GM18502 (cell line): Measurements from ENCODE around the gene NRXN3.

Experiments used
- ATAC-seq: cut with Tn5 transposase; IDR thresholded peaks from one replicate; pipeline ENCODE4 v1.9.1; 2021; ENCODE audit warnings: mild to moderate bottlenecking; ENCODE audit not compliant: unreplicated experiment, poor library complexity

NRXN3 gene

DNA sequence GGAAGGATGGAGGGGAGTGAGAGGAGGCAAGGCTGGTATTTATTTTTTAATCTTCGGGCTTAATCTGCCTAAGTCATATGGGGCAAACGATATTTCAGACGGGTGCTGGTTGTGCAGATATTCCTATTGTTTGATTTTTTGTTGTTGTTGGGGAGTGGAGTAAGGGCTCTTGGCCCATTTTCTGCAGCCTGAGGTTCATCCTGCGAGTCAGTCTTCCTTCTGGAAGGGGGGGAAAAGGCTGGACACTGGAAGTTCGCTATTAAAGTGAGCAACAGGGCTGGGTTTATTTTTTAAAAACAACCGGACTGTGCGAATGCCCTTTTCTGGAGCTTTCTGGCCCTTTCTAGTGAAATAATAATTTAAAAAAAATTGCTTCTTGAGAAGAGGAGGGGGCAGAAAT is 2.3 kb downstream of the NRXN3 start:
- no peak for ATAC-seq

DNA sequence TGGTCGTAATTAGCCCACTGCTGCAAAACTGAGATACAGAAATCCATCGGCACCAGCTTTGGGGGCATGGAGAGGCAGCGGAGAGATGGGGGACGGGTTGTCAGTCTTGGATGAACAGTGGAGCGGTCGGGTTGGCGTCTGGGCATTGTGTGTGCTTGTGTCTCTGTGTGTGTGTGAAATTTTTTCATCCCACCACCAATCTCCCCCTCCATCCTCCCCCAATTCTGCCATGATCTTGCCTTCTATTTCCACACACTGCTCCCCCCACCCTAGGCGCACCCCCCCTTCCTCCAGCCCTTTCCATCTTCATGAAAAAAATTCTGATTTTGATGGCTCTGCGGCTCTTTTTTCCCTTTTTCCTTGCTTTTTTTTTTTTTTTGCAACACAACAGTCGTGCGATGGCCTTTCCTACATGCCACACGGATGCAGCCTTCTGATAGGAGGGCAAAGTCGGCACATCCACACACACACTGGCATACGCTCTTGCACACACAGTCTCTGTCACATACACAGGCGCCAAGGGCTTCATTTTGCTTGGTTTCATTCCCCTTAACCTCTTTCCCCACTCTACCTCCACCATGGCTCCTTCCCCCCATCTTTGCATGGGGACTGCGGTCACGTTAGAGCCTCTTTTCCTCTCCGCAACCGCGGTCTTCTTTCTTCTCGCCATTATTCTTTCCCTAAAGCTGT is 3.3 kb downstream of the NRXN3 start:
- ATAC-seq: no peak

DNA sequence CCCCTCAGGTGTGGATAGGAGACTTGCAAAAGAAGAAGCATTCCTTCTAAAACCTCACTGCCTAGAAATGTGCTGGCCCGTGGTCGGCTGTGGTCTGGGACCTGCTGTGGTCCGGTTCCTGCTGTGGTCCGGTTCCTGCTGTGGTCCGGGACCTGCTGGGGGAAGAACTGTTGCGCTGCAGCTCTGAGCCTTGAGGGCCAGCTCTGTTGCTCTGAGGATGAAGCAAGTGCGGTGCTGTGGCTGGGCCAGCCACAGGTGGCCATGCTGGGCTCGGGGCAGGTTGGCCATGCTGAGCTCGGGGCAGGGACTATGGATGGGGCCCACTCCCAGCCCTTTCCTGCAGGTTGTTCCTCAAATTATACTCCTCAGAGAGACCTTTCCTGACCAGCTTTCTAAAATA is 5.2 kb downstream of the NRXN3 start:
- no peak for ATAC-seq

DNA sequence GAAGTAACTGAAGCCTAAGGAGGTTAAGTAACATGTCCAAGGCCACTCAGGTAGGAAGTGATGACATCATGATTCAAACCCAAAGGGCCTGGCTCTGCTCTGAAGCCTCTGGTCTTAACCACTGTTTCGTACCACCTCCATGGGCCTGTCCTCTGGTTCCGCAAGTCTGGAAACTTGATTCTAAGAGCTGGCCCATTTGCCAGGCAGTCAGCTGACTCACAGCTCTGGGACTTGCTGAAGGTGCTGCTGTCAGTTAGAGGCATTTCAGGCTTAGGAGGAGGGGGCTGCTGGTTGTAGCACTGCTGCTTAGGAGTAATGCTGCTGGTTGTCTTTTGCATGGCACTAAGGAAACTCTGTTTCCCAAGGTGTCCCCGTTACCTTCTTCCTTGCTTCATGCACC is 7.9 kb downstream of the NRXN3 start:
- ATAC-seq: no peak

DNA sequence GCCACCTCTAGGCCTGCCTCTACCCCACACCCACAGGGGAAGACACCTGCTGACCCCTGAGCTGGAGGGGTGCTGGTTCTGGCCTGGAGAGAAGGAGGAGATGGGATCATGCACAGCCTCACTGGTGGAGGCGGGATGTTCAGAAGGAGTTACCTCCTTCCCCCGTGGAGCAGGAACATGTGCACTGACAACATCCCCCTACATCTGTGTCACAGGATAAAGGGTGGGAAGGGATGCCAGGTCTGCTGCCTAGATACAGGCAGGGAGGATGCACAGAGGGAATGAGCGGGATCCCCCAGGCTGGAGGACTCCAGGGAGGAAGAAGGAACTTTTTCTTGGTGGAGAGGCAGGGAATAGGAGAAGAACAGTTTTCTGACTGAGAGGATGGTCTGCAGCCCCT is 8.8 kb downstream of the NRXN3 start:
- no peak for ATAC-seq

DNA sequence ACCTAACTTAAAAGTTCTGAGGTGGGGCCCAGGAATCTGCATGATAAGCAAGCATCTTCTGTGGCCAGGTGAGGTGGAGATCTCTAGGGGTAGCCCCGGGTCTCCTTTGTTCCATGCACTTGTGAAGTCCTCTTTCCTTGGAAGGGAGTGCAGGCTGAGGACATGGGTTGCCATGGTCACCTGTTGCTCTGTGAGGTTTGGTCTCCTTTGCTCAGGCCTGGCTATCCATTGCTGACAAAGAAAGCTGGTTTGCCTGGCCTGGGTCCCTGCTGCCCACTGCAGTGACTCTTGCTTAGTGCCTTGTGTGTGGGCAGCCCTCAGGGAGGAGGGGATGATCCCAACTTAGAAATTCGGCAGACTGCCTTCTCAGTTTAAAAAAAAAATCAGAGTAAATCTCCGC is 11.1 kb downstream of the NRXN3 start:
- no peak for ATAC-seq

DNA sequence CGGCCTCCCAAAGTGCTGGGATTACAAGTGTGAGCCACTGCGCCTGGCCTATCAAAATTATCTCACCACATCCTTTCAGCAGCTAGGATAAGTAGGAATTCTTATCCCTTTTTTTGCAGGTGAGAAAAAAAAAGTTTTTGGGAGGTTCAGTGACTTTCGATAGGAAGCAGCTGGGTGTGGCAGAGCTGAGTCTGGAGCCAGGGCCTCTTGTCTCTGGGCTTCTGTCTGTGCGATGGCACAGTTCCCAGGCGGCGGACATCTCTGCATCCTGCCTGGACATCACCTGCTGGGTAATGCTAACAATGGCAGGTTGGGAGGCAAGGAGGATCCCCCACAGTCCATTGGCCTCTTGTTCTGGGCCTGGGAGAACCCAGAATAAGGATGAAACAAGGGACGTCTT is 12.5 kb downstream of the NRXN3 start:
- ATAC-seq: no peak

DNA sequence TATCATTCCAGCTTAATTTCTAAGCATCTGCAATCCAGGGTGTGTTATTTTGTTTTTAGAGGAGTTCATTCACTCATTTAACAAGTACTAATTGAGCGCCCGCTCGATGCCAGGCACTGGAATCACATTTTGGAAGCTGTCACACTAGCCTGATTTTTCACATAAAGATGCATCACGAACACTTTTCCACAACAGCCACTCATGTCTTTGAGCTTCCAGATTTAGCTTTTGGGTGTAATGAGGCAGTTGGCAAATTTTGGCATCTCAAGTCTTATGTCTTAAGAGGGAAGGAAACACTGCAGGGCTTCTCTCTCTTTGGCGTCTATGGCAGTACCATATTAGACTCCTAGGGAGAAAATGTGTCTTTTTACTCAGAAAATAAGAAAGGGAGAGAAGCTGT is 14.0 kb downstream of the NRXN3 start:
- ATAC-seq: no peak

DNA sequence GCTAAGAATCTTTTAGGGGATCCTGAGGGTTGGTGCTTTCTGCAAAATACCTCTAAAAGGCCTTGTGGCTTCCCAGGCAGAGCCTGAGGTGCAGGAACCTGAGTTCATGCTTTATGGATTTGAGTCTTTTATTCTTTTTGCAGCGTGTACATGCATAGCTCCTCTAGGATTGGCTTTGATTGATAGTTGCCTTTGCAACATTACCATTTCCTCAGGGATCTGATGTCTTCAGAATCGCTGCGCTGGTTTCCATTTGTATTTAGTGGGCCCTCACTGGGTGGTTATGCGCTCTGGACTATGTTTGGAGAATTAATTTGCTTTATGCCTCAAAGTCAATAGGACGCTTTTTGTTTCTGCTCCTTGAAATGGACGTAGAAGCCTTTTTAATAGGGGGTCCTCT is 16.1 kb downstream of the NRXN3 start:
- no peak for ATAC-seq

DNA sequence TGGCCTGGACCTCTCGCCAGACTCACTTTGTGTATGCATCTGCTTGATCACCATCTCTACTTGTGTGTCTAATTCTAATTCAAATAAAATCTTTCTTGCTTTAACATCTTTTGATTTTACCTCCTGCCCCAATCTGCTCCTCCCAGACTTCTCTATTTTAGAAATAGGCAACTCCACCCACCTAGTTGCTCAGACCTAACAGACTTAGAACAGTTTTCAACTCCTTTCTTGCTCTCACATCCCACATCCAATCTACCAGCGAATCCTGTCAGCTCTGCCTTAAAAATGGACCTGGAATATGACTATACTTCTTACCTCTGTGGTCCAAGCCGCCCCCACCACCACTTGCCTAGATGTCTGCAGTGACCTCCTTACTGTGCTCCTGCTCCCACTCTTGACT is 18.7 kb downstream of the NRXN3 start:
- no peak for ATAC-seq

DNA sequence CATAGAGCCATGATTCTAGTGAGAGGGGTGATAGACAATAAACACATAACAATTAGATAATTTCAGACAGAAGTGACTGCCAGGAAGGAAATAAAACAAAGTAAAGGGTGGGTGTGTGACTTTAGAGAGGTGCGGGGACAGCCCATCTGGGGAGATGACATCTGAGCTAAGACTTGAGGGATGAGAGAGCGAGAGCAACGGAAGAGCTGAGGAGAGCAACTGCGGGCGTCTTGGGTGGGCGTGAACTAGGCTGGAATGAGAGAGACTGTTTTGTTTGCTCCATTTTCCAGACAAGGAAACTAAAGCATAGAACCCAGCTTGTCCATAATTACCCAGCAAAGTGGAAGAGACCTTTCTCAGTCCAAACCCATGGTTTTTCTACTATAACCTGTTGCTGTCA is 25.3 kb downstream of the NRXN3 start:
- no peak for ATAC-seq

DNA sequence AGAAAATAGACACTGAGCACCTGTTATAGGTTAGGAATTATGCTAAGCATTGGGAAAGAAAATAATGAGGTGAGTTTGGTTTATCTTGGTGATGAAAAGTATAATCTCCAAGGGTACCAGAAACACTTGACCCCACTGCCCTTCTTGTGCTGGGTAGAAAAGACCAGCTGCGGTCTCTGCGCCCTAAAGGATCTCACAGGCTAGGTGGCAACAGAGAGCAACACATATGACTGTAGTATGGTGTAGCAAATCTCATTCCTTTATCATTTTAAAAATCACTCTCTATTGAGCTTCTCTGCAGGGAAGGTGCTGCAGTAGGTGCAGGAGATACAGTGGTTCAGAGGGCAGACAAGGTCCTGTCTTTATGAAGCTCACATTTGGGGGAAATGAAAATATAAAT is 26.1 kb downstream of the NRXN3 start:
- ATAC-seq: no peak

DNA sequence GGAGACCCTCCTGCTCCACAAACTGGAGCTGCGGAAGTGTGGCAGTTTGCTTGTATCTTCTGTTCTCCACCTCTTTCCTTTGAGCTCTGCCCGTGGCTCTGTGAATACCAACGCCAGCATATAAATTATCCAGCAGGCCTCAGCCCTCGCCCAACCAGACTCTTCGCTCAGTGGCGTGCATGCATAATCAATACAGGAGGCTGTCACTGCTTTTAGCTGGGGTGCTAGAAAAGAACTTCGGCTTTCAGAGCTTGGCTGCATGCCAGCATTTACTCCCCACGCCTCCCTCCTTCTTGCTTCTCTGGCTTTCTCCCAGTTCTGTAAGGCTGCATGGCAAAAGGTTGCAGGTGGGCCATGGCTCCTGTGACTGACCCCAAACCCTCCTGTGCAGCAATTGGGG is 26.9 kb downstream of the NRXN3 start:
- ATAC-seq: no peak

DNA sequence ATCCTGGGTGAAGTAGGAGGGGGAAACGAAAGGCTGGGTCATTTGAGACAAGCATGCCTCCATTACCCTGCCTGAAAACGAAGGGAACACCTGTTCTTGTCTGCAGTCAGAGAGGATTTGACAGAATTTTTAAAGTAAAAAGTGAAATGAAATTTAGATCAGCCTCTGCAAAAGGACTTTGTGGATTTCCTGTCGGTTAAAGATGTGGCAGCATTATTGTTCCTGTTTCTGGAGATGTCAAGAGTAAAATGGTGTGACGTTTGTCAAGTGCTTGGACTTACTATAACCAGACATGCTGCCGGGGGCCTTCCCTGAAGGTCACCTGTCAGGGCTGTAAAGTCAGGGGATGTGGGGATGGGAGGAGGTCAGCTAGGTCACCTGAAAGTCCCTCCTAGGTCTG is 32.0 kb downstream of the NRXN3 start:
- ATAC-seq: no peak

DNA sequence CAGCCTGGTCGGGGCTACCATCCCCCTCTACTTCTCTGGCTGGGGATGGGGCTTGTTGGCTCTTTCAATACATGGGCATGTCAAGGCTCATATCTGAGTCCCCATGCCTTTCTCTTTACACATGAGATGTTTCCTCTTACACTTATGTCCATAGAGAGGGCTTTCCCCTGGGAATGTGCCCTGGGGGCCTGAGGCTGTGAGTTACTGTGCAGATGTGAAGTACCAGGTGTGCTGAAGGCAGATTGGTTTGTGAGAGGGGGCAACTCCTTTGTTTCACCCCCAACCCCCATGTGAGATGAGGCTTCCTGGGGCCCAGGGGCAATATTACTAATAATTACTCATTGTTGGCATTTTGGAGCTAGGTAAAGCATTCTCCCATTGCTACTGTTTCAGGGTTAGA is 32.8 kb downstream of the NRXN3 start:
- no peak for ATAC-seq

DNA sequence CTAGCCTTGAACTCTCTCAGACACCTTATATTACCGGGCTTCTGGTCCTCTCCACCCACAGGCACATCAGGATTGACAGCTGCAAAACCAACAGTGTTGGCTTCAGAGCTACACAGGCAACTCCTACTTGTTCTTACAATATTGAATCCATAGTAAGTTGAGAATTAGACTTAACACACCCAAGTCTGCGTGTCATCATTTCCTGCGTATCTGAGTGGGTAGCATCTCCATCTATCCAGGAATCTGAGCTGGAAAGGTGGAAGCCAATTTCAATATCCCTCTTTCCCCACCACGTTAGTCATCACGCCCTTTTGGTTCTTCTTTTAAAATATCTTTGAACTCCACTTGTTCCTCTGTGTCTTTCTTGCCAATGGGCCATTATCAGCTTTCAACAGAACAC is 37.2 kb downstream of the NRXN3 start:
- ATAC-seq: no peak

DNA sequence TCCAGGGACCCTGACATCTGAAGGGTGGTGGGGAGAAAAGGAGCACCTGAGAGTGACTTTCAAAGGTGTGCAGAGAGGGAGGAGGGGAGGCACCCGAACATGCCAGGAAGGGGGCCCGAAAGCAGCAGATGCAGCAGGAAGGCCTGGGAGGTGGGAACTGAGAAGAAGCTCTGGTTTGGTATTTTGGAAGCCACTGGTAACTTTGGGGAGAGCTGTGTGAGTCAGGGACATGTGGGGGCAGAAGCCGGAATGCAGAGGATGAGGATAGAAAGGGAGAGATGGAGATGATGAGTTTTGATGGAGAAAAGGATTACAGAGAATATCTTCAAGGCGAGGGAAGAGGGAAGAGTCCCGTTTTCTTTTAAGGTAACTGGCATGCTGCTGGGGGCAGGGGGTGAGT is 50.1 kb downstream of the NRXN3 start:
- ATAC-seq: no peak

DNA sequence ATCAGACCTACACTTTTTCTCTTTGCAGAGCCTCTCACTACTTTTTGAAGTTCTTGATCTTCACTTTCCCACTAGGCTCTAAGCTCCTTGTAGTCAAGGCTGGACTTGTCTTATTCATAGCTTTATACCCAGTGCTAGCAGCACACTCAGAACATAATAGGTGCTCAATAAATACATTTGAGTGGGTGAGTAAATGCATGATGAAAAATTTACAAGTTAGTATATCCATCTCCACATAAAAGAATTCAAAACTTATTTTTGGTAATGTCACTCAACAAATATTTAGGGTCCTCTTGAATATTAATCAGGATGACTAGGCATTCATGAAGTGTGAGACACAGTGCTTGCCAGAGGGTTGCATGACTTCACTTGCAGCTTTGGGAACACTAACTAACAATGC is 52.6 kb downstream of the NRXN3 start:
- ATAC-seq: no peak

DNA sequence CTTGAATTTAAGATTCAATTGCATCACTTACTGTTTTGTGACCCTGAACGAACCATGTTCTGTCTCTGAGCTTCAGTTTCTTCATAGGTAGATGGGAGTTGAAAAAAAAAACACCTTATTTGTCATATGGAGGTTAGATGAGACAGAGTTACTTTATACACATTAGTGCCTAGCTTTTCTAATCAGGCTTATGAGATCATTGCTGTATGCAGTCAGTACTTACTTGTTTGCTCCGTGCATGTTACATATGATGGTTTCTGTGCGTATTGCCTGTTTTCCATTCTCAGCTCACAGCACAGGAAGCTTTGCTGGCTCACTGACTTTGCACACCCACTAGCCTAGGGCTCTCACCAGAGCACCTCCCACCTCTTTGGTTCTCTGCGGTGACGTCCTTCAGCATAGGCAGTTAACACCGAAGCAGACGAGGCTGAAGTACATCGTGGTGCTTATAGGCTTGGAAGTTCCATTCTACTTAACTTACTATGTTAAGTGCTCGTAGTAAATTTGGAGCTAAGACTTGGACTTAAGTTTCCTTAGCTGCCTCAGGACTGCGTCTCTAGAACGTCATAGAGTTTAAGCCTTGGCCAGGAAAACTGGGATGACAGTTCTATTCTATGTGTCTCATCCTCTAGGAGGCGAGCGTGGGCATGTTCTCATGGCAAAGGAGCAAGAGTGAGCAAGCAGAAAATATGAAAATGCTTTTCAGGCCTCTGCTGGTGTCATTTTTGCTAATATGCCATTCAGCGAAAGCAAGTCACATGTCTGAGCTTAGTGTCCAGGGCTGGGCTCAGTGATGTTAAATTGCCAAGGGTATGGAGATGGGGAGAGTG is 57.3 kb downstream of the NRXN3 start:
- ATAC-seq: no peak

DNA sequence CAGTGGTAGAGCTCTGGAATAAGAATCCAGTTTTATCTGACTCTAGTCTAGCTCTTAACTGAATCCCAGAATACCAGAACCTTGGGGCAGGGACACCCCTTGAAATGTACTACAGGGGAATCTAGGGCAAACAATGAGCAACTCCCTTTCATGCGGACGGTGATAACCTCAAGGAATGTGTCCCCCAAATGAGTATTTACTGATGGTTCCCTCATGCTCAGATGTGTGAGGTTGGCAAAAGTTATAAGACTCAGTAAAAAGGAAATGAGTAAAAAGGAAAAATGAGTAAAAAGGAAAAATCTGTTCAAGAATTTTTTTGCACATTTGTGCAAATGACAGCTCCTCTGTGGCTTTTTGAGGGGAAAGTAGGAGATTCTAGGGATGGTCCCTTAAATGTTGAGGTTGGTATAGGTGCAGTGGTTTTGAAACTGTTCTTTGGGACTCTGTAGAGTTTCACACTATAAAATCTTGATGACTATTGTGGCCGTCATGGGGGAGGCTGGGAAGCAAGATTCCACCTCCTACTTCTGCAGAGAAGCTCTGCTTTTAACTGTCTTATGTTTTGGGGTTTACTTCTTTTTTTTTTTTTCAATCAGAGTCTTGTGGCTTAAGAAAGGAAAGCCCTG is 58.6 kb downstream of the NRXN3 start:
- no peak for ATAC-seq

DNA sequence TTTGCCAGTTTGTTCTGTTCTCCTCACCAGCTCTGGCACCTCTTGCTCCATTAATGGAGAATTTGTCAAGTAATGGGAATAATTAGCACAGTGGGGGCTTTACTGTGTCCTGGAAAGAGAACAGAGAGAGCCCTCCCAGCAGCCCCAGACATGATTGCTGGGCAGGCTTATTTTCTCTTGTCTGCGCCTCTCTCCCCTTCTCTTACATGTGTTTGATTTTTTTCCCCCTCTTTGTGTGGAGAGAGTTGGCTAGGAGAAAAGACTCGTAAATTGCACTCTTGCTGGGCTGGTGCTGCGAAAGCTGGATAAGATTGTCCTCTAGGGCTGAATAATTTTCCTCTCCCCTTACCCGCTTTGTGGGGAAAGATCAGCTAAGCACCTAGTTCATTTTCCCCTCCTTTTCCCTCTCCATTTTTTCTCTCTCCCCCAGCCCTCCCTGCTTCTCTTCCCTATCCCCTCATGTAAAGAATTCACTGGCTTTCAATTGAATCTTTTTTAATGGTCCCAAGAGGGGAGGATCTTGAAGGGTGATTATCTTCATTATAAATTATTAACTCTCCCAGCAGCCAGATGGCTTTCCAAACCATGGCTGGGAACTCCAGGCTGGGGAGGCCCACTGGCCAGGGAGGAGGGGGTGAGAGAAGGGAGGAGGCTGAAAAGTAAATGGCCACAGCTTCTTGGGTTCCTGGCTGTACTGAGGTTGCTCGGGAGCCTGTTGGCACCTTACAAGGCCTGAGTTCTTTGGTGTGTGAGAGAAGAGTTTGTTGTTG is 62.2 kb downstream of the NRXN3 start:
- no peak for ATAC-seq
